ENCODE data around the gene KLF6.

DNA sequence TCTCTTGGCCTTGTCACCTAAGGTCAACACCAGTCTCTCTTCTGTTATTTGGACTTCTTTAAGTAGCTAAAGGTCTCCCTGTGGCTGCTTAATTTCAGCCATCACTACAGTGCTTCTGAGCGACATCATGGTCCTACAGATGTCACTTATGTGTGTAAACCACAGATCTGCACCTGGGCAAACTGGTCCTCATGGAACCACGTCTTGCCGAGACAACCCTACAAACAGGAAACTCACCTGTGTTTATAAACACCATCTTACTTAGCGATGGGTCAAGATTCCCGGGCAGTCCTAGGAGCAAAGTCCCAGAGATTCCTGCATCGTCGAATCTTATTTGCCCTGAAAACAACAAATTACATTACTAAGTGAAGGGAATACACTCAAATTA lies 27.8 kb downstream of the KLF6 start:
- TF ChIP-seq CTCF (conservative IDR thresholded peaks at IDR 0.05; ENCODE audit: low read depth, low read length) (no peak), EZH2 (IDR thresholded peaks at IDR 0.05; ENCODE audit: borderline replicate concordance, low read depth, low read length, poor library complexity, severe bottlenecking) (no peak)

All from A673 (cell line).